Transverse colon (tissue), 4 donors: ENCODE results near the gene CNPY4.

Experiments
- CTCF ChIP-seq, 5 experiments: fragments of 200-600 bp in 3 of 5; fragments of 450-650 bp in 2 of 5; sonication (generic) in 3 of 5; IDR thresholded peaks; 1 replicate in 2 of 5; 2 replicates in 3 of 5; pipeline ENCODE4 v1.5.1; 2016 to 2017; ENCODE audit warnings: antibody characterized with exemption in 5 of 5, inconsistent platforms in 3 of 5, mild to moderate bottlenecking in 2 of 5, moderate library complexity in 1 of 5
- EP300 ChIP-seq: sonication (generic); formaldehyde crosslinking; IDR thresholded peaks from one replicate; pipeline ENCODE4 v1.6.1; 2017; ENCODE audit warnings: antibody characterized with exemption, low read depth
- POLR2A ChIP-seq: fragments of 450-650 bp; IDR thresholded peaks from one replicate; pipeline ENCODE4 v1.6.1; 2016; ENCODE audit warnings: antibody characterized with exemption, mild to moderate bottlenecking, moderate library complexity
- POLR2AphosphoS5 ChIP-seq, 3 donors: sonication (generic); formaldehyde crosslinking; IDR thresholded peaks; one replicate each; pipeline ENCODE4 v1.6.1; 2016; ENCODE audit warnings: antibody characterized with exemption in 3 of 3

DNA sequence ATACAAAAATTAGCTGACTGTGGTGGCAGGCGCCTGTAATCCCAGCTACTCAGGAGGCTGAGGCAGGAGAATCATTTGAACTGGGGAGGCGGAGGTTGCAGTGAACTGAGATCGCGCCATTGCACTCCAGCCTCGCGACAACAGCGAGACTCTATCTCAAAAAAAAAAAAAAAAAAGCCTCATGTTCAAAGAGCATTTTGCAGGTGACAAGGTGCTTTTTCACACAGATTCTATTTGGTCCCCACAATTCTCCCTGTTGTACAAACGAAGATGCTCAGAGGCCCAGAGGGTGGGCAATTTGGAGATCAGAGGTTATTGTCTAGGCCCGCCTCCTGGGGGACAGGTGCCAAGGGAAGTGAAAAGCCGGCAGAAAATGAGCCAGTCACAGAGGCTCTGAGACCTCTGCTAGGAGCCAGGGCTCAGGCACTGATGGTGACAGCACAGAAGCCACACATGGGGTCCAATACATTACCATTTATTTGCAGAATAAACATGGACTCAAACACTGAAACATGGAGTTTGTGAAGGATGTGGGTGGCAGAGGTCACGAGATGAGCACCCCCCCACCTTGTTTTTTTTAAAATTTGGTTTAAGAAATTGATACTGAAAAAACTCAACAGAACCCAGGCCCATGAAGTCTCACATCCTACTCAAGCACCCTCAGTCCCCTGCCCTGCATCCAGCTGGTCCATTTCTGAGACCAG, 49.9 kb downstream of the CNPY4 start:
- no peak for TF ChIP-seq CTCF (IDR thresholded peaks at IDR 0.05)
- no peak for TF ChIP-seq POLR2AphosphoS5 (IDR thresholded peaks at IDR 0.05)
- TF ChIP-seq POLR2A, result no peak
- no peak for TF ChIP-seq EP300
